DMS53 treated with DMSO at 0.1 percent for 48 hours (cell line): ENCODE measurements around the gene CPOX.
"Not testable (repeated sequence)": the region's sequence is repeated elsewhere in the genome, so short reads cannot be mapped to it uniquely, and the experiment has no call there.

Source experiments
- DNase-seq: peaks from one replicate; lab custom pipeline; 2025; ENCODE audit not compliant: unreplicated experiment; lab: John Stamatoyannopoulos, UW

The CPOX gene

DNA sequence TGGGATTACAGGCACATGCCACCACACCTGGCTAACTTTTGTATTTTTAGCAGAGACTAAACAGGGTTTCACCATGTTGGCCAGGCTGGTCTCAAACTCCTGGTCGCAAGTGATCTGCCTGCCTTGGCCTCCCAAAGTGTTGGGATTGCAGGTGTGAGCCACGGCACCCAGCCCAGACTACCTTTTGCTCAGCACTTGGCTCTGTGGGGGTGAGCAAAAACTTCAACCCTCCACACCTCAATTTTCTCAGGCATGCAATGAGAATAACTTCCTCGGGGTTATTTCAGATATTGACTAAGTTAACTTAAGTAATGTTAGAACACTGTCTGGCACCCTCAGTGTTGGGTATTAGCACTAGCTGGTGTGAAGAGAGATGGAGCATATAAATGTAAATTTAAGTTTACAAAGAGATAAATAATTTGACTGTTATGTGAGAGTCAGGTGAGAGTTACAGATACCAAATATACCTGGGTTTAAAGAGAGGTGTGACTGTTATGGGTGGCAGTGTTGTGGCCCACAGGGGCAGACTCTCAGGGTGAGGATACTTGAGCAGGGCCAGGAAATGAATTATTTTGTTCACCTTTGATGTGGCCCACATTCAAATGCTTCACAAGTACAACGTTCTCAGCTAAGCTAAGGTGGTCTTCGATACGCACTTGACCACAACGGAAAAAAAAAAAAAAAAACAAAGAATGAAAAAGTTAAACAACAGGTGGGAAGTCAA, 29.0 kb downstream of the CPOX start:
- DNase-seq = no peak

DNA sequence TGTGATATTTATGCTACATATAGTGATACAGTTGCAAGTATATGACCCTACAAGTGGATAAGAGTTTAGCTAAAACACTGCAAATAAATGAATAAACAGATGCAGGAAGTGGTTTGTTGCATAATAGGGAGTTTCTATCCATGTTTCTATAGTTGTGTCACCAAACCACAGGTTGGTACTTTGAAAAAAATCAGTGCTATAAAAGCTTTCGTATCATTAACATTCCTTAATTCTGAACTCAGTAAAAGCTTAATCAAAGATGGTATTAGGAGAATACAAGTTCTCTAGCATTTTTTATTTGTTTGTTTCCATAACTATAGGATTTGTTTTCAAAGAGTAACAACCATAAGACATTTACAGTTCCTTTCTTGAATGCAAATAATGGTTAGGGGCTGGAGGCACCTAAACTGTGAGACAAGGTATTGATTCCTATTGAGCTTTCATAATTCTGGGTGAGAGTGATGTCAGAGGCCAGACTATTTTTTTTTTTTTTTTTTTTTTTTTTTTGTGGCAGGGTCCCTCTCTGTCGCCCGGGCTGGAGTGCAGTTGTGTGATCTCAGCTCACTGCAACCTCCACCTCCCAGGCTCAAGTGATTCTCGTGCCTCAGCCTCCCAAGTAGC, 29.6 kb downstream of the CPOX start:
- DNase-seq = no peak

DNA sequence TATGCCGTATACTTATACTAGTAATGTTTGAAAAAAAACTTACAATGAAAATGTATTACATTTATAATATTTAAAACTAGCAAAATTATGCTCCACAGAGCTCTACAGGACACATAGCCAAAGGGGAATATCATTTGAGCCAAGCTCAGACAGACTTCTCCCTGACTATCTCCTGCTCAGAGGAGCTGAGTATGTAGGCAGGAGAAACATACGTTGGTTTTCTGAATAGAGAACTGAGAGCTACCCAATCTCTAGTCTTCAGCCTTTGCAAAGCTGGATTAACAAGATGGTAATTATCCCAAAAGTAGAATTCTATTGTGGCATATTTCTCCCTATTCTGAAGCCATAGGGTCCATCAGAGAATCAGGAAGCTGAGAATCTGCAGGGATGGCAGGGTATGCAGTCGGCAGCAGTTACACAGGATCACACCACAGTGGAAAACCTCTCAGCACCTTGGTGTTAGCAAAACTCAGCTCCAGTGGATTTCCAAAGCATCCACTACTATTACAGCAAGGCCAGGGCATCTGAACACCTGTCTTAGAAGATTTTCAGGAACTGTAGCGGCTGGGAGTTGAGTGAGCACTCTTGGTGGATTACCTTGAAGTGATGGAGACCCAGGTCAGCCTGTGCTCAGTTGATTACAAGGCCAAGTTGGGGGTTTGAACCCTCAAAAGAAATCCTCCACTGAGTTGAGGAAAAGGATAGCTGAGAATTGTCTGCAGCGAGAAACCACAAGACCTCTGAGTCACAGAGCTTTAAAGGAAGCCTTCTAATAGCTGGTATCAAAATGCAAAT, 31.5 kb downstream of the CPOX start:
- no peak for DNase-seq

DNA sequence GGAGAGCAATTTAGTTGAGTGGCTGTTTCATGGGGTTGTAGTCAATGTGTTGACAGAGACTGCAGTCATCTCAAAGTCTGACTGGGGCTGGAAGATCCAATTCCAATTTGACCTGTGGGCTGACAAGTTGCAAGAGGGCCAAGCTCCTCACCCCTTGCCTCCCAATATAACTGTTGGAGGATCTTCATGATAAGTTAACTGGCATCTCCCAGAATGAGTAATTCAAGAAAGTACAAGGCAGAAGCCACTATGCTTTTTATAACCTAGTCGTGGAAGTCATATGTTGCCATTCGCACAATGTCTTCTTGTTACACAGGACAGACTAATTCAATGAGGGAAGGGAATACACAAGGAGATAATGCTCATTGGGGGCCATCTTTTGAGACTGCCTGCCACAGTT, 32.5 kb downstream of the CPOX start:
- no peak for DNase-seq

DNA sequence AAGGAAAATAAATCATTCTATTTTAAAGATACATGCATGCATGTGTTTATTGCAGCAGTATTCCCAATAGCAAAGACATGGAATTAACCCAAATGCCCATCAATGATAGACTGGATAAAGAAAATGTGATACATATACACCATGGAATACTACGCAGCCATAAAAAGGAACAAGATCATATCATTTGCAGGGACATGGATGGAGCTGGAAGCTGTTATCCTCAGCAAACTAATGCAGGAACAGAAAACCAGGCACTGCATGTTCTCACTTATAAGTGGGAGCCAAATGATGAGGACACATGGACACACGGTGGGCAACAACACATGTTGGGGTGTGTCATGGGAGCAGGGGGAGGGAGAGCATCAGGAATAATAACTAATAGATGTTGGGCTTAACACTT, 33.6 kb downstream of the CPOX start:
- not testable (repeated sequence) for DNase-seq

DNA sequence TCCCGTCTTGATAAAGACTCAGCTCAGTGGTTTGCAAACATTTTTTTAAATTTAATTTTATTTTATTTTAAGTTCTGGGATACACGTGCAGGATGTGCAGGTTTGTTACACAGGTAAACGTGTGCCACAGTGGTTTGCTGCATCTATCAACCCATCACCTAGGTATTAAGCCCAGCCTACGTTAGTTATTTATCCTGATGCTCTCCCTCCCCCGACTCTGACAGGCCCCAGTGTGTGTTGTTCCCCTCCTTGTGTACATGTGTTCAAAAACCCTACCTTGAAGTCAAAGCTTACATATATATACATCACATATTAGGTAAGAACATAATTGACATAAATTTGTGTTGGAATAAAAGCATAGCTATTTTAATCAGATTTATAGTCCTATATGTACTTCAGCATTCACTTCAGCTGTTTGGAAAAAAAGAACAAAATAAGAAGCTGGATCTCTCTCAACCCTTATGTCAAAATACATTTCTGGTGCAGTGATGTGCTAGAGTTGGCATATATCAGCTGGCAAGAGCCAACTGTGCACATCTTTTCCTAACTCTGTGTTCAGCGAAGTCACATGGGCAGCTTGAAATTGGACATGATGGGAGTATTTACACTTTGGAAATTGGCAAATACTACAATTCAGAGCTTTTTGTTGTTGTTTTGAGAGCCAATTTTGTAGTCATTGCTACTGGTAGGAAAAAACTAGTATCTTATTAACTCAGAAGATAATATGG, 35.1 kb downstream of the CPOX start:
- DNase-seq = no peak

DNA sequence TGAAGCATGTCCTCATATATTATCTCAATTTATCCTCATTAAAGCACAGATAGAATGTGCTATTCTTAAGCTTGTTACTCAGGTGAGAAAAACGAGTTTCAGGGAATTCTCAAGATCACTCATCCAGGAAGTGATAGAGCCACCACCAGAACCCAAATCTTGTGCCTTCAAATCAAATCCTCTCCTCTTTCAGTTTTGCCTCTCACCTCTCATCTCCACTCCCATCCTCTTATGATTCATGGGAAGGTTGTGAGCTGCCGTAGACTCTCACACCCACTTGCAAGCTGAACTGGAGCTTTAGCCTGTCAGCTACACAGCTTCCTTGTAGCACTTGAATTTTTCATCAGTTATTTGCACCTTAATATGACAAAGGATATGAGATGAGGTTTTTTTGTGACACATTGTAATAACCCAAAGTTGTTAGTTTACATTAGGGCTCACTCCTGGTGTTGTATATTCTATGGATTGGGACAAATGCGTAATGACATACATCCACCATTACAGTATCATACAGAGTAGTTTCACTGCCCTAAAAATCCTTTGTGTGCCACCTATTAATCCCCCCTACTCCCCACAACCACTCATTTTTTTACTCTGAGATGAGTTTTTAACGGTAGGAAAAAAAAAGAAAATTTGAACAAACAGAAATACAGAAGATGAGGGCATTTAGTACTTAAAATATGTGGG, 35.9 kb downstream of the CPOX start:
- no peak for DNase-seq

DNA sequence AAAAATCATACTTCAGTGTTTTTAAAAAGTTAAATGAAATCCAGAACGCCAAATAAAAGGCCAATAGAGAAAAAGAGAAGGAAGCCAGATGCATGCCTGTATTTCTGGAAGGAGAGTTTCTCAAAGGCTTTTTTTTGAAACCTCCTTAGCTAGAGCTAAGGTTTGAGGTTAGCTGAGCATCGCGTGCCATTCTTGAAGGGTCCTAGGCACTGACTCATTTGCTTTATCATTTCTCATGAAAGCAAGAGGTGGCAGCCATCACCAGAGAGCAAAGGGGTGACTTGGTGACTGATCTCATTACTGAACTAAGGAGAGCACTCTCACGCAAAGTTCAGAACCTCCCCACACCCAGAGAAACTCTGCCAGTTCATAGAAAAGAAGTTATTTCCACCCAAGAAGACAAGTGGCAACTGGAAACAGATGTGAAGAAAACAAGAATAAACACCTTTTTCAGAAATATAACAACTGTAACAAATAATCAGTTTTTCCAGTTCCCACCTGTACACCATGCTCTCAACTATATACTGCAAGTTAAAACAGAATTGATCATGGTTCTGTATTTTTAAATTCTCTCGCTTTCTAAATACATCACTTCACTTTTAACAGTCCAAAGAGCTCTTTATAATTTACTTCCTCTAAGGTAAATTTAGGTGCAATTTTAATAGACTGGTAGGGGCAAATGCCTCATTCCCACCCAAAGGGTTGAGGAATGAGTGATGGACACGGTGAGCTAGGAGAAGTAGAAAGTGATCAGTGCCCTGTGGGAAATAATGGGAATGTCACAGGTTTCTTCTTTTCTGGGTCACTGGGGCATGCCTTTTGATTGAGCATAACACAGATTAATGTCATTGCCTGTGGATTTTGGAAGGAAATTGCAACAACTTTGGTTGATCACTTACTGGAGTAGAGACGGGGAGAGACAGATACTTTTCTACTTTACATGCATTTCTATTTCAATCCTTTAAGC, 37.0 kb downstream of the CPOX start:
- no peak for DNase-seq

DNA sequence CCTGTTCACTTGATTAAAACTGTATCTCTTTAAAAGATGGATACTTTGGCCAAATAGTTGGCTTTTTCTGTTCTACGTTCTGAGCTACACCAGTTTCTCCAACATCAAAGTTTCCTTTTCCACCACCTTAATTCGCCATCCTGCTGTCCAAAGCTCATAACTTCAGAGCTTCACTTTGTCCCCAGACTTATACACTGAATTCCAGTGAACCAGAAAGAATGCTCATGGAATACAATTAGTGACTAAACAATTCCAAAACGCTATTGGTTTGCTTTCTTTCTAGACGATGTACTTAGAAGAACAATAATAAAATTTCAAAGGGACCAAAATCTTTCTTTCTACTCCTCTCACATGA, 38.4 kb downstream of the CPOX start:
- DNase-seq = no peak

DNA sequence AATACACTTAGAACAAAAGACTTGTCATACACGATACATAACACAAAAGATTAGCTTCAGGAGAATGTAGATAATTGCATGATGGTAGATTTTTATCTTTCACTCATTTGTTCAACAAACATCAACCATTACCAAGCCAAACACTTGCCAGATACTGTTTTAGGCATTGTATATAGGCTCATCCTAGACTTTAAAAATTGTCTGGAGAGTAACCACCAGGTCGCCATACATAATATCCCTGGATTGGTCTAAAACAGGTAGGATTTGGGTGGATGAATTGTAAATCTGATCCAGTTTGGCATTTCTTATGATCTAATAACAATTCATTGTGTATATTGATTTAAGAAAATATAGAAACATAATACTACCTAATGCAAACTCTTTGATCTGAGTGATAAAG, 38.8 kb downstream of the CPOX start:
- DNase-seq = no peak

DNA sequence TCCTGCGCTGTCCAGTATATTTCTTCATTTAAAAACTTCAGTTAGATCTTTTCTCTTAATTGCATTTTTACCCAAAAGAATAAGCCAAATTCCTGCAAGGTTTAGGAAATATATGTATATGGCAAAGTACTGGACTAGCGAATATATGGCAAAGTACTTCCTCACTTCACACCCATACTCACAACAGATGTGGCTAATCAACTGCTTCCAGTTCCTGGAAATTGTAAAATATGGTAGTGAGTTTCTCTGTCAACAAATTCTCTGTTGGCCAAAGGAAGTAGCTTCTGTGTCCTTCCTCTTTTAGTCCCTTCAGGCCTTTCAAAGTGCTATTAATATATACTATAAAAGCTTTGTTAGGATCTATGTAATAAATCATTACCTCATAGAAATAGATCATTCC, 39.7 kb downstream of the CPOX start:
- no peak for DNase-seq

DNA sequence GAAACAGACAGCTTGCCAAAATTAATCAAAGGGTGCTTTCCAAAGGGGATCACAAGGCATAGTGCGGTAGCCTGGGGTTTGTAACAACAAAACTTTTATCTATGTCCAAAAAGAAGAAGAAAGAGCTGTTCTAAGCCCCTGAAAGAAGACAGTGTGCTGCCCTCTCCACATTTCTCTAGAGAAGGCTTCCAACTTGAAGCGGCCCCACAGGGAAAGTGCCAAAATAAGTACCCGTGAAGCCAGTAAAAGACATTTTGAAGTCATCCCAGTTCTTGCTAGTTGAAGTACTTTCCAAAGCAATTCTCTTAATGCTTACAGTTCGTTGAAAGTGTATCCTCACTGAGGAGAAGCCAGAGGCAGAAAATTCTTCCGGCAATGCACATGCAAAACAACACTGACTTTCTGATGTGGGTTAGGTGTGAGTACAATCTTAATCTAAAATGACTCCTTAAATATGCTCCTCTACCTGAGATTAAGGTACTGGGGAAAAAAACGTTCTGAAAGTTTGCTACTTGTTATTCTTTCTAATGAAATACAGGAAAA, 40.3 kb downstream of the CPOX start:
- DNase-seq = no peak

DNA sequence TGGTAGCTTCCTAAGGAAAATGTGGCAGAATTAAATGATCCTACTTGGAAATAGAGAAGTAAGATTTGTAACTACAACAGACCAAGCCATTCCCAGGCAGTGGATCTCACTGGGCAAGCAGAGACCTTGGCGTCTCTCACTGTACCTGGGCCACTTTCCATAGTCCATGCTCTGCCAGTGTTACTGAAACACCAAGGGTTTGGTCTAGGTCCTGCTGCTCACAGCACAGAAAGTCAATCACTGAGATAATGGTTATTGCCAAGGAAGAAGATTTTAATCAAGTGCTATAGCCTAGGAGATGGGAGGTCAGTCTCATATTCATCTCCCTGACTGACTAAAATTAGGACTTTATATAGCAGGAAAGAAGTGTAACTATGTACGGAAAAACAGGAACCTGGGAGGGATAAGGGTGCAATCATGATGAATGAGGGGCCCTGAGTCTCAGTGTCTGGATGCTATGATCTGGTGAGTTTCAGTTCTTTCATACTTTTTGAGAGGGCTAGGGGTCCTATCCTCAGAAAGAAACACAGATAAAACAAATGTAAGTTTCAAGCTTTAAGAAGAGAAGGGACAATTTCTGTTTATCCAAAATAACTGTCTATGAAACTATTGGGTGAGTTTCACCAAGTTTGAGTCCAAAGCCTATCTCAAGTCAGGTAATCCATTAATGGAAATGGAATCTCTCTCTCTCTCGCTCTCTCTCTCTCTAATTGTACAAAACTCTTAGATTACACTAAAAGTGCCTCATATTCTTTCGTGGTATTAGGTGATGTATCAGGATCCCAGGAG, 41.0 kb downstream of the CPOX start:
- no peak for DNase-seq

DNA sequence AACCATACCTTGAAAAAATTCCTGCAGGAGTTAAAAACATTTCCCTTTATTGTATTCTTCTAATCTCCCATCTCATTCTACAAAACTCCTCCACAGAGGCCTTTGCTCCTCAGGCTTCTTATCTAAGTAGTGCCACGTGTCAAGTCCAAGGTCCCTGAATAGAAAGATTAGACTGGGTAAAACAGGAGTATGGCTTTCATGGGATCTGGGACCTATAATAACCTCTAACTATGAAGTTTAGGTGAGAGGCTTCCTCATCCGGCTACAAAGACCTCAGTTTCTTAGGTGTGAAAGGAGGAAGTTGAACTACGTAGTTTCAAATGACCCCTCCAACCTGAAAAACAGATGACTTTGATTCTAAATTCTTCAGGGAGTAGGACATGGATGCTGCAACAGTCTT, 41.7 kb downstream of the CPOX start:
- no peak for DNase-seq

DNA sequence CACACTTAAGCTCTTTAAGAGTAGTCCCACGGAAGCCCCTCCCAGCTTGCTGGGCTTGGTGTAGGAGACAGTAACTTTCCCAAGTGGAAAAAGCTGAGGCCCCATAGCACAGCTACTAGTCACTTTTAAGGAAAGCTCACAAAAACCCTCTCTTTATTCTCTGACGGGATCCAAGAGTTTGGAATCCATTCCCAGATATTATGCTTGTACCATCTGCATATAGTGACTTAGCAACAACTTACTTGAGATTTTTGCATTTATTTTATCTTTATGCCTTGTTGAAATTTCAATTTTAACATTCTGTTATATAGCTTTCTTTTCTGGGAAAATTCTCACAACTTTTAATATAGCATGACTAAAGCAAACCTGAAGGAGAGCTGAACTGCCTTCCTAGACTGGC, 42.2 kb downstream of the CPOX start:
- DNase-seq = no peak

DNA sequence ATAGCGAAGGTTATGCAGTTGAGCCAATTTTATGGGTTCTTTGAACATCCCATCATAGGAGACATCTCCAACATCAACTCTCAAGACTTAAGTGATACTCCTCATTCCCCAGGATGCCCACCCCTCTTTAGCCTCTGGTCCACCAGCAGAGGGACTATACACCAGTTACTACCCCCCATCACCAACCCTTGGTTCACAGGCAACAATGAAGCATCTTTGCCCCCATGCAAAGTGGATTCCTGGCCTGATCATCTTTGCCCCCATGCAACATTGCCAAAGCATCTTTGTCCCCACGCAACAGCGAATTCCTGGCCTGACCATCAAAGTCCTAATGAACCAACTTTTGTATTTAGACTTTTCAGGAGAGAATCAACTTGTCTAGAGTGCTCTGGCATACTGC, 42.6 kb downstream of the CPOX start:
- no peak for DNase-seq

DNA sequence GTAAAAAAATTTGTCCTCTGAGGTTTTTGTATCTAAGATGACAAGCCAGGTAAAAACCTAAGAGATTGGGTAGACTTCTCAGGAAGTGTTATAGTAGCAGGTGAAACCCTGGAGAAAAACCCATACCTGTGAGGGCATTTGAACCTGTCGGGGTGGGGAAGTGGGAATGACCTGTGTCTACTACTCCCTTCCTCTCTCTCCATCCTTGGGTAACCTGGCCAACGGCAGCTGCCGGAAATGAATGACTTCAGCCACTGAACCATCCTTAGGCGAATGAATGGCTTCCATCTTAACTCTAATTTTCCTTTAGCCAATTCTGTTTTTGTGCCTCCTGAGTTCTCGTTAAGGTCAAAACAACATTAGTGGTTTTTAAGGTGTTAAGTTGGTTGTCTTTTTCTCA, 44.9 kb downstream of the CPOX start:
- DNase-seq = no peak

DNA sequence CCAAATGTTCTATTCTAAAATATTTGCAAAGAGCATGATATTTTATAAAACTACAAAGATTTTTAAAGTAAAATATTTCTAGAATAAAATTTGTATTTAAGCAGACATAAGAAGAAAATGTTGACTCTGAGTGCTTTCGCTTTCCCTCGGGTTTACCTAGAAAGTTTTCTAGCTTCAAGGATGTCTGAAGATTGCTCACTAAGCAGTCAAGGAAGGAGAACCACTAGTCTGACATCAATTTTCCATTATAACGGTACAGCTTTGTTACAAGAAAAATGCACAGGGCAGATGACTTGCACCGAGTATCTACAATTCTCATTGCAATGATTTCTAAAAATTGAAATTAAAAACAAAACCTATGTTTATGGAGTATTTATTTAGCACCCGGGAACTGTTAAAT, 47.5 kb downstream of the CPOX start:
- DNase-seq = no peak

DNA sequence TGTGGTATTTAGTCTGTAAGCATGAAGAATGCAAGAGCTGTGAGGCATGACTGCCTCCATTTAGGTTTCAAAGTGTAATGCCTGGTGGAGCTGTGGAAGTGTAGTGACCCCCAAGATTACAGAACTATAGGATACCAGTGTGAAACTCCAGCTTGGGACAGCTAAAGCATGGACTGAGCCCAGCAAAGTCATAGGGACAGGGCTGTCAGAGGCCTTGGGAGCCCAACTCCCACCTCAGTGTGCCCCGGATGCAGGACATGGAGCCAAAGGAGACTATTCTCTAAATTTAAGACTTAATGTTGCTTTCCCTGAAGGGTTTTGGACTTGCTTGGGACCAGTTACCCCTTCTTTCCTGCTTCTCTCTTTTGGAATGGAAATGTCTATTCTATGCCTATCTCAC, 50.8 kb downstream of the CPOX start:
- no peak for DNase-seq
